ENCODE results near the gene TUFT1.

The TUFT1 gene

GRCh38 chr1:151611832-151612500 lies 71.9 kb downstream of the TUFT1 start, which contains the start of gene SNX27:
Gene SNX27, plus strand, starts transcription at chr1:151612050. Its CDS starts 152 bp downstream, at chr1:151612202.
- Histone ChIP-seq H3K27ac (peak within 1 kb of the TSS; percentile 90 to 95), H3K4me3 (peak within 1 kb of the TSS; percentile 93)
- TF ChIP-seq CTCF (IDR thresholded peaks at IDR 0.05) = no peak
- peak; percentile 95 for DNase-seq (ENCODE audit: low spot score)

- H3K4me3 ChIP-seq = peak overlapping the region; percentile 93
- no peak for TF ChIP-seq CTCF (IDR thresholded peaks at IDR 0.05)
- peak overlapping the region; percentile 90 to 95 for H3K27ac ChIP-seq
- DNase-seq (ENCODE audit: low spot score) = peak; percentile 75
Measured at GRCh38 chr1:151612501-151613281, 72.6 kb downstream of the TUFT1 start.

GRCh38 chr1:151613282-151613780 lies 73.2 kb downstream of the TUFT1 start:
- Histone ChIP-seq H3K27ac (peak overlapping the region; percentile 90 to 95), H3K4me3 (peak overlapping the region; percentile 93)
- TF ChIP-seq CTCF (IDR thresholded peaks at IDR 0.05) = no peak
- DNase-seq (ENCODE audit: low spot score) = no peak

GRCh38 chr1:151615711-151616504 lies 75.8 kb downstream of the TUFT1 start:
- Histone ChIP-seq H3K4me3 (no peak overlapping the region), H3K27ac (no peak overlapping the region)
- no peak for DNase-seq (ENCODE audit: low spot score)
- TF ChIP-seq CTCF (IDR thresholded peaks at IDR 0.05) = no peak

- DNase-seq (ENCODE audit: low spot score) = no peak
- Histone ChIP-seq H3K27ac (no peak overlapping the region), H3K4me3 (no peak overlapping the region)
- TF ChIP-seq CTCF (IDR thresholded peaks at IDR 0.05) = no peak
Measured at GRCh38 chr1:151616505-151616849, 76.4 kb downstream of the TUFT1 start.

GRCh38 chr1:151618003-151618402 lies 77.9 kb downstream of the TUFT1 start:
- no peak overlapping the region for H3K4me3 ChIP-seq
- no peak for DNase-seq (ENCODE audit: low spot score)
- no peak overlapping the region for H3K27ac ChIP-seq
- TF ChIP-seq CTCF (IDR thresholded peaks at IDR 0.05) = no peak
